ENCODE results near the gene DUS1L.

Gene DUS1L

DNA sequence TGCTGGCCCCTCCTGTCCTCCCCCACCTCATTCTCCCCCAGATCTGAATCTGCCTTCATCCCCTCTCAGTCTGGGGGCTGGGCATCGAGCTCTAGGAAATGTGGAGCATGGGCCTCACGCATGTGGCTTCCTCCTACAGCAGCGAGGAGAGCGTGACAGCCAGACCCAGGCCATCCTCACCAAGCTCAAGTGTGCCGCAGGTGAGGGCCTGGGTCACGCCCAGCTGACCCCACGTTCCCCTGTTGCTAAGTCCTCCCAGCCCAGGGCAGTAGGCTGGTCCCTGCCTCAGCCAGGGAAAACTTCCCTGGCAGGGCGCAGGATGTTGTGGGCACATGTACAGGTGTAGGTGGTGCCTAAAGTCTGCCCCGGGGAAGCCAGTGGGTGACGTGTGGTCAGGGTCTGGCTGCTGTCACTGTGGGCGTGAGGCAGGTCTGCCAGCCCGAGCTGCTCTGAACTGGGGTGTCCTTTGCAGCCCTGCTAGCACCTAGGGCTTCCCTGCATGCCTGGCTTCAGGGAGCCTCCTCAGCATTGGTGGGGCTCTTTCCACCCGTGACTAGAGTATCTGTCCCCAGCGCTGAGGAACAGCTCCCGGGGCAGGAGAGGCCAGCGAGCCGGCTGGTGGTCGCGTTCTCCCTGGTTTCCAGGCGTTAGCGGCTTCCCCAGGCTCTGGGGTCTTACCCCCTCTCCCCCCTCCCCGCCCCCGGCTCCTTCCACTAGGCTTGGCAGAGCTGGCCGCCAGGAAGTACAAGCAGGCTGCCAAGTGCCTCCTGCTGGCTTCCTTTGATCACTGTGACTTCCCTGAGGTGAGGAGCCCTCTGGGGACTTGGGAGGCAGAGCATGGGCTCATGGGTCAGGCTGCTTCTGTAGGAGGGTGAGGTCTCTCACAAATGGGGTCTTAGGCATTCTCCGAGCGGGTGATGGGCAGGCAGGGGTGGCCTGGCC, 10.3 kb downstream of the DUS1L start:
- no peak for DNase-seq (ENCODE audit: low read depth, low spot score)

DNA sequence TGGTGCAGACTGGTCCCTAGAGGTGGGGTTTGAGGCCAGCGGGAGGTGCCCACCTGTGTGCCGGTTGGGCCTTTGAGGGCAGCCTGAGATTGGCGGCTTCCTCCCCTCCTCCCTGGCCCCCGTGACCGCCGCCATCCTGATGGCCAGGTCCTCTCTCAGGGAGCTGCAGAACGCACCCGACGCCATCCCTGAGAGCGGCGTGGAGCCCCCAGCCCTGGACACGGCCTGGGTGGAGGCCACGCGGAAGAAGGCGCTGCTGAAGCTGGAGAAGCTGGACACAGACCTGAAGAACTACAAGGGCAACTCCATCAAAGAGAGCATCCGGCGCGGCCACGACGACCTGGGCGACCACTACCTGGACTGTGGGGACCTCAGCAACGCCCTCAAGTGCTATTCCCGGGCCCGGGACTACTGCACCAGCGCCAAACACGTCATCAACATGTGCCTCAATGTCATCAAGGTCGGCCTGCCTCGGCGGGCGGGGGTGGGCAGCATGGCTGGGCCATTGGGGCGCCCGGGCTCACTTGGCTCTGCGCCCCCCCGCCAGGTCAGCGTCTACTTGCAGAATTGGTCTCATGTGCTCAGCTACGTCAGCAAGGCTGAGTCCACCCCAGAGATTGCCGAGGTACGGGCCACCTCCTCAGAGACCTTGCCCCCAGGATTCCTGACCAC, 11.1 kb downstream of the DUS1L start:
- DNase-seq (ENCODE audit: low read depth, low spot score): no peak

DNA sequence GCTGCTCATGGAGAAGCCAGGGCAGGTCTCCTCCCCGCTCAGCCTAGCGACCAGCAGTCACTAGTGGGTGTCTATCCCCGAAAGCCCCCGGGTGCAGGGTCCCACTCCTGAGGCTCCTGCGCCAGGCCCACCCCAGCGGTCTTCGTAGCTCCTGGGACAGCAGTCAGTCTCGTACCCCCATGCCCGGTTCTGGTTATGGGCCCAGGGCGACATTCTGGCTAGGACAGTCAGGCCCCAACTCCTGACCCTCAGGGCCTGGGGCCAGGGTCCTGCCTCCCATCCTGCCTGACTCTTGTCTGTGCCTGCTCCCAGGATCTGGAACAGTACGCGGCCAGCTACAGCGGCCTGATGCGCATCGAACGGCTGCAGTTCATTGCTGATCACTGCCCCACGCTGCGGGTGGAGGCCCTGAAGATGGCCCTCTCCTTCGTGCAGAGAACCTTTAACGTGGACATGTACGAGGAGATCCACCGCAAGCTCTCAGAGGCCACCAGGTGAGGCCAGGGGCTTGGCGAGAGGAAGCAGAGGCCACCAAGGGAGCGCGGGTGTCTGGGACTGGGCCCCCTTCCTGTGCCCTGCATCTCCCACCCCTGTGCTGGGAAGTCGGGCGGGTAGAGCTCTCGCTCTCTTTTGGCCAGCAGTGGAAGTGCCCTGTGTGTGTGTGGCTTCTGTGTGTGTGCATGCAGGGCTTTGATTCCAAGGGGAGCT, 11.9 kb downstream of the DUS1L start:
- DNase-seq (ENCODE audit: low read depth, low spot score): no peak

DNA sequence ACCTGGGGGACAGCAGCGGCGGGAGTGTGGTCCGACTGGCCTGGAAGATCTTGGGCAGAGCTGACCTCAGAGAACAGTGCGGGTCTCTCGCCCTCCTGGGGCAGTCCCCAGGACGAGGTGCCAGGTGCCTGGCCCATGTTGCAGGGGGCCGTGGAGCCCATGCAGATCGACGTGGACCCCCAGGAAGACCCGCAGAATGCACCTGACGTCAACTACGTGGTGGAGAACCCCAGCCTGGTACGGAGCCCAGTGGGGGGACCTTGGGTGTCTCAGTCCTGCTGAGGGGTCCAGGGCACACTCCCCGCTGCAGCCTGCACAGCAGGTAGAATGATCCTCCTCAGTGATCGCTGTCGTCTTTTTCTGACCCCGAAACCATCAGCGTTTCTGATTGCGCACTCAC, 12.5 kb downstream of the DUS1L start:
- no peak for DNase-seq (ENCODE audit: low read depth, low spot score)

DNA sequence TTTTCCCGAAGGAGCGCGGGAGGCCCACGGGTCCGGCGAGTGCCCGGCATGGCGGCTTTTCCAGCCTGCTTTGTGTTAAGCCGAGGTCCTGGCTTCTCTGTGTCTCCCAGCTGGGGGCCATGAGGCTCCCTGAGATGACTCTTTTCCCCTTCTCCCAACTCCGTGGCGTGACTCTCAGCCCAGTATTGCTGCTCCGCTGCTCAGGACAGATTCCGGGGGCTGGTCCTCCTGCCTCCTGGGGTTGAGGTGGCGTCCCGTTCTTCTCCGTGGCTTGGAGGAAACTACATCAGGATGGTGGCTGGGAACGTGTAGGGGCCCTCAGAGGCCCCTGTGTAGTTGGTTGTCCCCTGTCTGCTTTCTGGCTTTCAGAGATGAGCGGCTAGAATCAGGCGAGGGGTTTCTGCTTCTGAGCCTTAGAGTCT, 13.0 kb downstream of the DUS1L start:
- no peak for DNase-seq (ENCODE audit: low read depth, low spot score)

DNA sequence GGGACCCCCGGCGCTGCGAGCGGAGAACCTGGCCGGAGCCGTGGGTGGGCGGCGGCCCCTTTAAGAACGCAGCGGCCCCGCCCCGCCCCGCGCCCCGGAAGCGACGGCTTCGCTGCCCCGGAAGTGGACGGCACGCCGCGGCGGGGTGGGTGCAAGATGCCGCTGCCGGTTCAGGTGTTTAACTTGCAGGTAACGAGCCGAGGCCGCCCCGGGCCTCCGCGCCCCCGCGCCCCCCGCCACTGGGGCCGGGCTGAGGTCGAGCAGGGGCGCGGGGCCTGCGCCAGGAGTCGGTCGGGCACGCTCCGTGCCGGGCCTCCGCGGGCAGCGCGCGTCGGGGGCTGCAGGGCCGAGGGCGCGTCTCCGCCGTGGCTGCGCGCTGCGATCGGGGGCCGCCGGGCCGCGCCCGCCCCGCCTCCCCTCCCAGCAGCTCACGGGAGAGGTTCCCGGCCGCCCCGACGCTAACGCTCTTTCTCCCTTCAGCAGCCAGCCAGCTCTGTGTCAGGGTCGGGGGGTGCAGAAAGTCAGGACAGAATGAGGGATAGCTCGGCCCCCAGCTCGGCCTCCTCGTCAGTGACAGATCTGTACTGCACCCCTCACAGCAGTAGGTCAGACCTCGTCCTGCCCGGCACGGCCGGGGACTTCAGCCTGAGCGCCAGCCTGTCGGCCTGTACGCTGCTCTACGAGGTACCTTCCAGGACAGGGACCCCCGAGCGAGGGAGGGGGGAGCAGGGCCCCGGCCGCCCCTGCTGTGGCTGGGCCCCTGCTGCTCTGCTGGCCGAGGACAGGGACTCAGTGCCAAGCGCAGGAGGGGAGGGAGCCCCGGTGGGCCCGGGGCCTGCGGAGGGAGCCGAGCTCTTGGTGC, 13.6 kb downstream of the DUS1L start, which contains the start of the genes GPS1 and RFNG:
TSS of gene GPS1 (plus strand) at position 123 of the 862 bp plus-strand sequence. CDS start at position 157, 34 bp downstream.
TSS of gene RFNG (minus strand) at position 36 of the 862 bp plus-strand sequence. CDS start 45 bp downstream, outside the sequence.
- DNase-seq (ENCODE audit: low read depth, low spot score): no peak

DNA sequence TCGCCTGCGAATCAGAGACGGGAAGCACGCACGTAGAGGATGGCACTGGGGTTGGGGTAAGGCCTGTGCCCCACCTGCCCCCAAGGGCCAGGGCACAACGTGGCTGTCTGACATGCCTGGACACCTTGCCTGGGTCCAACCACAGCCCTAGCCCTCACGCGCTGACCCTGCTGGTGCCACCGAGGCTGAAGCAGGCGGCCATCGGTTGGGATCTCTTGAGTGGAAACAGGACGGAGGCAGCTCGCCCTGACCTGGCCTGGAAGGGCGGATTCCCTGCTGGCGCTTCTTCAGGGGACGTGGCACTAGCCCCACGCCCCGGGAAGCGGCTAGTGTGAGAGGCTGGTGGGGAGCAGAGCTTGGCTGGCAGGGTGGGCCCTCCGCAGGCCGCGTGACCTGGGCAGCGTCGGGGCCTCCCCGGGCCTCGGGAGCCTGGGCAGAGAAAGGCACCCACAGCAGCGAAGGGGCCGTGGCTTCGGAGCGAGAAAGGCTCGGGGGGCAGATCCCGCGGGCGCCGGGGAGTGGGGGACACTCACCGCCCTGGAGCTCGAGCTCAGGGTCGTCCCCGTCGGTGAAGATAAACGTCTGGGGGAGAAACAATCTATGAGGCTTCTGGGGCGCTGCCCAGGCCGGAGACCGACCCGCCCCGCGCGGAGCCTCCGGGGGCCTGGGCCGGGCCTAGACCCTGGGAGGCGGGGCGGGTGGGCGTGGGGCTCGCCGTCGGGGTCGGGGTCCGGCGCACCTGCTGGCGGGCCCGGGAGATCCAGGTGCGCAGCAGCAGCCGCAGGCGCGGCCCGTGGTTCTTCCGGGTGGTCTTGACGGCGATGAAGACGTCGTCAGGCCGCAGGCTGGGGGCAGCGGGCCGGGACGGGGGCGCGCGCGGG, 14.6 kb downstream of the DUS1L start:
- DNase-seq (ENCODE audit: low read depth, low spot score): no peak

DNA sequence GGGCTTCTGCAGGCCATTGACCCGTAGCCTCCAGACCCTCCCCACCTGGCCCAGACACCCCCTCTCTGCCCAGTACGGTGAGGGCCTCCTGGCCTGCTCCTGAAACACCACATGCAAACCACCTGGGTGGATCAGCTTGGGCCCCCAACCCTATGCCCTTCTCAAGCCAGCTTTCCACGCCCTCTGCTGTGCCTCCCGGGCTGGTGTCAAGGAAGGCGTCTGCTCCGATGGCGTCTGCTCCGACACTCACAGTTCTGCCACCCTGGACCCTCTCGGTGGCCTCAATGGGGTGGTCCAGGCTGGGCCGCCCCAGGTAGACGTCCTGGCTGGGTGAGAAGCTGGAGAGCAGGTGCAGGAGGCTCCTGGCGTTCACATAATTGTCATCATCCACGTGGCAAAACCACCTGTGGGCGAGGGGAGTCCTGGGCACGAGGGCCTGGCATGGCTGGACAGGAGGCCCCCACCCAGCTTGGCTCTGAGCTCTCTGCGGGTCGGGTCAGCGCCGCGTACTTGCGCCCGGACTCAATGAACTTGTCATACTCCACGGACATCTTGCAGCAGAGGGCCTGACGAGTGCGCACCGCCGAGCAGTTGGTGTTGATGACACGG, 15.3 kb downstream of the DUS1L start:
- no peak for DNase-seq (ENCODE audit: low read depth, low spot score)

DNA sequence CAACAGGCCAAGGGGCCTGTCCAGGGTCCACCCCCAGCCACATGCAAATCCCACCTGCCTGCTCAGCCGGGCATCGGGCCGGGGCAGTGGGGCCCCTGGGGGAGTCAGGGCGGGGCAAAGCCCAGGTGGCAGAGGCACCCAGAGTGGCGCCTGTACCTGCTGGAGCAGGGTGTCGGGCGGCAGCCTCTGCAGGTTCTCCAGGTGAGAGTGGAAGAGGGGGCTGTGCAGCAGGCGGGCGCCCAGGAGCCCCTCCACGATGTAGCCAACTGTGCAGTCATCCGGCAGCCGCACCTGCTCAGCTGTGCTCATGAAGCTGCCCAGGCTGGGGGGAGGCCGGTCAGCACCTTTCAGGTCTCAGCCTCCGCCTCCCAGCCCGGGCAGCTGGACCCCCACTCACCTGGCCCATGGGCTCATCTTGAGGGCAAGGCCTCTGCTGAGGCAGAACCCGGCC, 16.1 kb downstream of the DUS1L start:
- DNase-seq (ENCODE audit: low read depth, low spot score): no peak

DNA sequence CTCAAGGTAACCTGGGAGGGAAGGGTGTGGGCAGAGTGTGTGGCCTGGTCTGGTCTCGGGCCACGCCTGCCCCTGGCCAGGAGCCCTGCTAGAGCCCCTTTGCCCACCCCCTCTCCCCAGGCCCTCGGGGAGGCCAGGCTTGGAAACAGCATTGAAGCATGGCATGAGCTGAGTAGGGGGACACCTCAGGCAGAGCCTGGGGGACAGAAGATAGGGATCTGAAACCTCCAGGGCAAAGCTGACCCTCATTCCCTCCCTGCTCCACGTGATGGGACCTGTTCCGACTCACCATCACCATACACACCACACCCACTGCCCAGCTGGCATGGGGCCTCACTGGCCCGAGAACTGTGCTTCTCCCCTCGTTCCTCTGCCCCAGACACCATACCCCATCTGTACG, 16.5 kb downstream of the DUS1L start:
- no peak for DNase-seq (ENCODE audit: low read depth, low spot score)

DNA sequence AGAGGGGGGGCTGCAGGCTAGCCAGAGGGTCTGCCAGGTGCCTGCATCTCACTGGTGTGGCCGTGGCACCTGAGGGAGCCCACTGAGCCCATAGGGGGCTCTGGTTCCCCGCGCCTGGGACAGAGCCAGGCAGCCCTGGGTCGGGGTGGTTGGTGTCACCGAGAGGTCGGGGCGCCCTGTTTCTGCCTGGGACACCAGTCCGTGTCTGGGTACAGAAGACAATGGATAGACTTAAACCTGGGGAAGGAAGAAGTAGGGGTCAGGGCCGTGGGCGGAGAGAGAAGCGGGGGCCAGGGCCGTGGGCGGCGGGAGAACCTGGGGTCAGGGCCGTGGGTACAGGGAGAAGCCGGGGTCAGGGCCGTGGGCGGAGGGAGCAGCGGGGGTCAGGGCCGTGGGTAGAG, 17.0 kb downstream of the DUS1L start:
- DNase-seq (ENCODE audit: low read depth, low spot score): no peak

DNA sequence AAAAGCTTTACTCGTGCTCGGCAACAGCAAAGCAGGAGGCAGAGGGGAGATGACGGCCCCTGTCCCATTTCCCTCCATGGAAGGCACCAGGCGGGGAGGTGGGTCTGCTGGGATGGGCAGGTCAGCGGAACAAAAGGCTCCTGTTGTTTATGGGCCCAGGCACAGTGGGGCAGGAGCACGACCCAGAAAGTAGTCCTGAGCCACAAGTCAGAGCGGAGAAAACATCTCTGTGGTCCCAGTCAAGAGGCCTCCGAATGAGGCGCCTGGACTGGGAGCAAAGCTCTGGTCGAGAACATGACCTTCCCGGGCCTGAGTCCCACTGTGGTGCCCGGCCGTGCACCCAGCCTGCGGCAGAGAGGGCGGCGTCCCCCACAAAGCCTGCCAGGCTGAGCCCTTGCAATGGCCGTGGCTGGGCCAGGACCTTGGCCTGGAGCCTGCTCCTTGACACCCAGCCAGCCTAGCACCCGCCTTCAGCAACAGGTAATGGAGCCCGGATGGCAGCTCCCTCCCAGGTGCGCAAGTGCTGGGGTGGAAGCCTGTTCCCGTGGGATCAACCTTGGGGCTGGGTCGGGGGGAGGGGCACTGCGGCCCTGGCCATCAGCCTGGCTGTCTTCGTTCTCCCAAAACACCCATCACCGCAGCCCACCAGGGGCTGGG, 17.6 kb downstream of the DUS1L start:
- DNase-seq (ENCODE audit: low read depth, low spot score): no peak

DNA sequence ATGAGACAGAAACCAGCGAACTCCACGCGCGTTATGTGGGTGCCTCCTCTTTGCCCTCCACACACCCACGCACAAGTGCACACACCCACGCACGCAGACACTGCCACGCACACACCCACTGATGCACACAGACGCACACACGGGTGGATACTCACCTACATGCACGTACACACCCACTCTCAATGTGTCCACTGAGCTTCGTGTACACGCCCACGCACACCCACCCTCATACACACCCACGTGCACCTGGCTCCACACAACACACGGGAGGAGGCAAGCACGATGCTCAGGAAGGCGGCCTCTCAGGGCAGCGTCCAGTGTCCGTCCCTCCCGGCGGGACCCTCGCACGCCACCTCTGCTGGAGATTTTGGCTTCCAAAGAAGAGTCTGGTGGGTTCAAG, 18.2 kb downstream of the DUS1L start:
- no peak for DNase-seq (ENCODE audit: low read depth, low spot score)

DNA sequence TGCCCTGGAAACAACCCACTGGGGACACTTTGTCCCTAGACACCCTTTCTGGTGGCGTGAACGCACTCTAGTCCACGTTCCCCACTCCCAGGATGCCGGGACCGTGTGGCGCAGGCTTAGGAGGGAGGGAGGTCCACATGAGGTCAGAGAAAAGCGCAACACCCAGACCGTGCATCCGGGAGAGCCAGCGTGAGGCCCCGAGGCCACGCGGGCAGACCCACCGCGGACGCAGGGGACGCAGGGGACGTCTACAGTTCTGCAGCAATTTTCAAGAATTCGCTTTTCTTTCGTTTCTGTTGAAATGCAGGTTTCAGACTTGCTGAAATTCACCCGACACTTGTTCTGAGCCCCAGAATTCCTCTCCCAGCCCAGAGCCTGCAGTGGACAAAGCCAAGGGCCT, 18.7 kb downstream of the DUS1L start:
- DNase-seq (ENCODE audit: low read depth, low spot score): no peak

DNA sequence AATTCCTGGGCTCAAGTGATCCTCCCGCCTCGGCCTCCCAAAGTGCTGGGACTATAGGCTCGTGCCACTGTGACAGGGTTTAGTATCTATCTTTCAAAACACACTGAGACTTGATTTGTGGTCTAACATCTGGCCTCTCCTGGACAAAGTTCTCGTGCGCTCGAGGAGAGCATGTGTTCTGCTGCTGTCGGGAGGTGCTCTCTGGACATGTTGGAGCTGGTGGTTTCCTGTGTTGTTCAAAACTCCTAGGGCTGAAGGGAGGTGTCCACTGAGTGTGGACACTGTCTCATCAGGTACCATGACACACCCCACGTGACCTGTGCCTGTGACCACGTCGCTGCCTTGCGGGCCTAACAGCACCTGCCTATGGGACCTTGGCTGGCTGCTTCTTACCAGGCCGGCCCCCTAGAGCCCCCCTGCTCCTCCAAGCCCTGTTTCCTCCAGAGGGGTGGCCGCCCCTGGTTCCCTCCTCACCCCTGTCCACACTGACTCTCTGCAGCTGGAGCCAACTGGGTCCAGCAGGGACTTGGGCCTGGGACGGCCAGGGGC, 19.6 kb downstream of the DUS1L start:
- DNase-seq (ENCODE audit: low read depth, low spot score): no peak

DNA sequence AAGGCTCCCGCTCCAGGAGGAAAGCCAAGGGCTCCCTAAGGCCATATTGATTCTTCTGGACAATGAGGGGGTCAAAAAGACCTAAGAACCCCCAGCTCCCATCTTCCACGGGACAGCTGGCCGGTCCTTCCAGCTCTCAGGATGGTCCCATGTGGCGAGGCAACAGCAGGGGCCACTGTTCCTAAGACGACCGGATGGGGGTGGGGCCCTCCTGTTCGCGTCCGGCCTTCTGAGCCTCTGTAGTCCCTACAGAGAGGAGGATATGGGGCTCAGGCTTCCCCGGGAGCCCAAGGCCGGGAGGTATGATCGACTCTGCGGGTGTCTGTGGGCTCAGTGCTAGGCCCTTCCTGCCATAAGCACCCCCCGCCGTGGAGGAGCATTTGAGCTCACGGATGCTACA, 22.1 kb downstream of the DUS1L start:
- DNase-seq (ENCODE audit: low read depth, low spot score): no peak

DNA sequence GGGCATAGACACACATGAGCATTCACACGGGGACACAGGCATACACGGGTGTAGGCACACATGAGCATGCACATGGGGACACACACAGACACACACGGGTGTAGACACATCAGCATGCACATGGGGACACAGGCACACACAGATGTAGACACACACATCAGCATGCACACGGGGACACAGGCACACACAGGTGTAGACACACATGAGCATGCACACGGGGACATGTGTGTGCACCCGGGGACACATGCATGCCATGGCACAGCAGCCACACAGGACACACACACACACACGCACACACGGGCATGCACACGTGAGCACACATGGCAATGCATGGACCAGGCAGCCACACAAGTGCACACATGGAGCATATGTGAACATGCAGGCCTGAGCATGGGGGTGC, 23.0 kb downstream of the DUS1L start:
- no peak for DNase-seq (ENCODE audit: low read depth, low spot score)

DNA sequence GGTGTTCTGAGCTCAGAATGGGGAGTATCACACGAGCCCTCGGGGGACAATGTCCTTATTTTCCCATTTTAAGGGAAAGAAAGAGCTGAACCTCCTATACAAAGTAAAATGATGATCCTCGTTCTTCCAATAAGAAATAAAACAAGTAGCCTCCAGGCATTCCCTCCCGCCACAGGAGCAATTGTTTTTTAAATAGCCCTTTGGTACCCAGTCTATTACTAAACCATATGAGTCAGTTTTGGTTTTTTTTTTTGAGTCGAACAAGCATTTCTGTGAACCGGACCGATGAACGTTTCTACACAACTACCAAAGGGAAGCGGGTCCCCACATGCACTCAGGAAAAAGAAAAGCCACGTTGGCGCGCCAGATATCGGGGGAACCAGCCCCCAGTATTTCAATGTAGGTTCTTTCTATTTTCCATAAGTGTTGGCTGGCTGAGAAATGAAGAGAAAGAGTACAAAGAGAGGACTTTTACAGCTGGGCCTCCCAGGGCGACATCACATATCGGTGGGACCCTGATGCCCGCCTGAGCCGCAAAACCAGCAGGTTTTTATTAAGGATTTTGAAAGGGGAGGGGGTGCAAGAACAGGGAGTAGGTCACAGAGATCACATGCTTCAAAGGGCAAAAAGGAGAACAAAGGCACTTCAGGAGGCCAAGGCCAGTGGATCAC, 24.3 kb downstream of the DUS1L start:
- DNase-seq (ENCODE audit: low read depth, low spot score): no peak

Measured in ELF-1 (cell line).